ENCODE results near the gene SRSF12. TPM values are rescaled to one million over a fixed set of nuclear protein-coding genes. Genes with fewer than 3 reads are reported as not detected.
A peak's percentile ranks its signal among the peaks of the same experiment; 100 is the strongest.

The SRSF12 gene
- total RNA-seq, 4 donors from 2014 or later: under 0.01 to 1.7 (median 0.60) TPM; not detected in 1

GRCh38 chr6:89122625-89123024 lies 4.8 kb upstream of the SRSF12 start:
- no peak overlapping the region for H3K4me3 ChIP-seq
- H3K9me3 ChIP-seq: peaks cover 0 to 4% (median 0%) of the 10 kb centered on the region in 4 donors
- peak in 3 of 5 experiments; percentile 25 to 44 (median 37) for TF ChIP-seq CTCF (IDR thresholded peaks at IDR 0.05)
- no peak for TF ChIP-seq EP300 (IDR thresholded peaks at IDR 0.05)
- no peaks in the 10 kb centered on the region for H3K27me3 ChIP-seq
- no peak overlapping the region for H3K27ac ChIP-seq
- no peak for DNase-seq (ENCODE audit: low spot score in 2 of 2)
- H3K36me3 ChIP-seq: no peaks in the 10 kb centered on the region
- H3K4me1 ChIP-seq: peaks cover 0 to 10% (median 0%) of the 10 kb centered on the region in 4 donors

DNA sequence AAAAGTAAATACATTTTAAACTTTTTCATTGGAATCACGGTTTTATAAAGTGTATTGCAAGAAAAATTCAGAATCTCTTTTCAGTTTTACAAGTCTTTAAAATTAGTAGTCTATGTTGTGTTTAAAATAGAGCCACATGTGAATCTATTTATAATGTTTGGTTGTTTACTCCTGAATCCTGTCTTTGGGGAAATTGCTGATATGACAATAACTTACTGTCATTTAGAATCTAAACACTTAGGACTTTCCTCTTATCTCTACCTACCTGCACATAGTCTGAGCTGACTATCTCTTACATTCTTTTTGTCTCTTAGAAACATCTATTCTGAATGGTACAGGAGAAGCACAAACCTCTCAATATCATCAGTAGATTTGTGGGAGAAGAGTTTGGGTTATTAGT lies 4.1 kb upstream of the SRSF12 start:
- Histone ChIP-seq H3K27me3 (no peaks in the 10 kb centered on the region), H3K9me3 (no peaks in the 10 kb centered on the region), H3K27ac (no peak overlapping the region), H3K4me1 (peaks cover 0 to 13% (median 3%) of the 10 kb centered on the region in 4 donors), H3K36me3 (no peaks in the 10 kb centered on the region), H3K4me3 (no peak overlapping the region)
- WGBS, 2 donors: 80 to 85% methylated on average over 1 of the region's 1 CpG
- TF ChIP-seq EP300 (IDR thresholded peaks at IDR 0.05) (no peak), CTCF (IDR thresholded peaks at IDR 0.05) (no peak), POLR2A (IDR thresholded peaks at IDR 0.05) (no peak)
- DNase-seq (ENCODE audit: low spot score in 2 of 2): no peak

DNA sequence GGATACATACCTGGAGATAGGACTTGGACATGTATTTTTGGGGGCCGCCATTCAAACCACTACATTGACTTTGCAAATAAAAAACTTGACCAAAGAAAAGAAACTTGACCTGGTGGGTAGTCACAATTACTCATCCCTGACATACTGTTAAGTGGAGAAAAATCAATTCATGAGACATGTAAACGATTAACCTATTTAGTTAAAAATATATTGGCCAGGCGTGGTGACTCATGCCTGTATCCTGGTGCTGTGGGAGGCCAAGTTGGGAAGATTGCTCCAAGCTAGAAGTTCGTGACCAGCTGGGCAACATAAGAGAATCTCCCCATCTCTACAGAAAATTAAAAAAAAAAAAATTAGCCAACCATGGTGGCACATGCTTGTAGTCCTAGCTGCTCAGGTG lies 2.5 kb upstream of the SRSF12 start:
- H3K9me3 ChIP-seq: no peaks in the 10 kb centered on the region
- DNase-seq (ENCODE audit: low spot score in 2 of 2): no peak
- H3K27ac ChIP-seq: no peak overlapping the region
- H3K36me3 ChIP-seq: no peaks in the 10 kb centered on the region
- no peak overlapping the region for H3K4me3 ChIP-seq
- 92 to 96% methylated on average over 4 of the region's 4 CpGs for WGBS, 2 donors
- H3K4me1 ChIP-seq: peaks cover 0 to 15% (median 7%) of the 10 kb centered on the region in 4 donors
- no peak for TF ChIP-seq POLR2A (IDR thresholded peaks at IDR 0.05)
- no peak for TF ChIP-seq EP300 (IDR thresholded peaks at IDR 0.05)
- TF ChIP-seq CTCF (IDR thresholded peaks at IDR 0.05): no peak
- H3K27me3 ChIP-seq: no peaks in the 10 kb centered on the region

DNA sequence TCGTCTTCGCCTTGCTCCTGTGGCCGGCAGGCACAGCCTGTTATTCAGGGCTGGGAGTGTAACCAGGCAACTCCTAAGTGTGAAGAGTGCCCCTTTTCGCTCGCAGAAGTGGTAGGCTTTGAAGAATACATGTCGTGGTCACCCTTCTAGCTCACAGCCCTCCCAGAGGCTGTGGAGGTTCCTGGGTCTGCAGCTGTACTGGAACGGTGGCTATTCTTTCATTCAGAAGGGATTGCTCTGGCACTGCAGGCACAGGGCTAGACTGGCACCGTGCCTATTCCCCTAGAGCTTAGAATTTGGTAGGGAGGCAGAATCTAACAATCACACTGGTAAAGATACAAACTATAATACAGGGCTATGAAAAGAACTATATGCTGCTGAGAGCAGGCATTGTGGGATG lies 1.1 kb upstream of the SRSF12 start:
- Histone ChIP-seq H3K9me3 (no peaks in the 10 kb centered on the region), H3K4me3 (no peak overlapping the region), H3K36me3 (peaks cover 0 to 5% (median 0%) of the 10 kb centered on the region in 3 donors), H3K27me3 (no peaks in the 10 kb centered on the region), H3K4me1 (peaks cover 0 to 15% (median 7%) of the 10 kb centered on the region in 4 donors), H3K27ac (no peak overlapping the region)
- DNase-seq (ENCODE audit: low spot score in 2 of 2): no peak
- 78 to 80% methylated on average over 8 of the region's 8 CpGs for WGBS, 2 donors
- TF ChIP-seq POLR2A (IDR thresholded peaks at IDR 0.05) (no peak), CTCF (IDR thresholded peaks at IDR 0.05) (no peak), EP300 (IDR thresholded peaks at IDR 0.05) (no peak)

DNA sequence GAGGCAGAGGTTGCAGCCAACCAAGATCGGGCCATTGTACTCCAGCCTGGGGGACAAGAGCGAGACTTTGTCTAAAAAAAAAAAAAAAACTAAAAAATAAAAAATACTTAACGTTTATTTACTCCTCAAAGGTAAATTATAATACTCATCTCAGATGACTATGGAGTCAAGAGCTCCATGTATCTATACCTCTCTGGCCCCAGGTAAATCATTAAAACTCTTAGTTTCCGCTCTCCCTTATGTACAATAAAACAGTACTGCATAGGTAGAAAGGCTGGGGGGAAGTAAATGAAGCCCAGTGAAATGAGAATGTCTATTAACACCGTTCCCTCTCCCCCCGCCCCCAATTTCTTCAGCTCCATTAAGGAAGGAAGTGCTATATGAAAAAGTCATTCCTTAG lies 1.2 kb downstream of the SRSF12 start:
- Histone ChIP-seq H3K27me3 (no peaks in the 10 kb centered on the region), H3K4me1 (peaks cover 0 to 15% (median 7%) of the 10 kb centered on the region in 4 donors), H3K27ac (no peak overlapping the region), H3K9me3 (no peaks in the 10 kb centered on the region), H3K4me3 (peak overlapping the region in 3 of 4 donors; percentile 61 to 75 (median 66)), H3K36me3 (peaks cover 0 to 5% (median 0%) of the 10 kb centered on the region in 3 donors)
- 68 to 83% methylated on average over 6 of the region's 6 CpGs for WGBS, 2 donors
- no peak for DNase-seq (ENCODE audit: low spot score in 2 of 2)
- no peak for TF ChIP-seq EP300 (IDR thresholded peaks at IDR 0.05)
- TF ChIP-seq POLR2A (IDR thresholded peaks at IDR 0.05): no peak
- TF ChIP-seq CTCF (IDR thresholded peaks at IDR 0.05): no peak
